Karpas-422 (cell line): ENCODE data around the gene GLIPR1L1. TPM values are rescaled to one million over a fixed set of nuclear protein-coding genes. Genes with fewer than 3 reads are reported as not detected.

Source experiments
- DNase-seq: peaks from one replicate; pipeline ENCODE4 v3.0.0-alpha.2; 2015
- H2AFZ ChIP-seq: fragments of 200-600 bp; sonication (generic); 2 replicates; pipeline ENCODE4 v1.6.1; 2014; ENCODE audit warnings: antibody characterized with exemption, low read length, mixed read lengths
- H3K27ac ChIP-seq: fragments of 200-600 bp; sonication (generic); 2 replicates; pipeline ENCODE4 v1.5.1; 2014; ENCODE audit warnings: mild to moderate bottlenecking, low read length, moderate library complexity
- H3K27me3 ChIP-seq: fragments of 200-600 bp; sonication (generic); 2 replicates; pipeline ENCODE4 v1.6.1; 2014; ENCODE audit warnings: low read length, mixed read lengths
- H3K36me3 ChIP-seq: fragments of 200-600 bp; sonication (generic); 2 replicates; pipeline ENCODE4 v1.6.1; 2014; ENCODE audit warnings: low read length, mixed read lengths; ENCODE audit not compliant: insufficient read depth
- H3K4me1 ChIP-seq: fragments of 200-600 bp; sonication (generic); 2 replicates; pipeline ENCODE4 v1.6.1; 2014; ENCODE audit warnings: mild to moderate bottlenecking, low read length, mixed read lengths
- H3K4me2 ChIP-seq: fragments of 200-600 bp; sonication (generic); 2 replicates; pipeline ENCODE4 v1.6.1; 2014; ENCODE audit warnings: low read length, low read depth, mild to moderate bottlenecking; ENCODE audit not compliant: poor library complexity, severe bottlenecking
- H3K4me3 ChIP-seq: fragments of 200-600 bp; sonication (generic); 2 replicates; pipeline ENCODE4 v1.5.1; 2014; ENCODE audit warnings: mild to moderate bottlenecking, antibody characterized with exemption, low read length, mixed read lengths
- H3K79me2 ChIP-seq: fragments of 200-600 bp; sonication (generic); 2 replicates; pipeline ENCODE4 v1.6.1; 2014; ENCODE audit warnings: mild to moderate bottlenecking, low read length, mixed read lengths
- H3K9ac ChIP-seq: fragments of 200-600 bp; sonication (generic); 2 replicates; pipeline ENCODE4 v1.6.0; 2014; ENCODE audit warnings: low read length
- H3K9me2 ChIP-seq: fragments of 200-600 bp; sonication (generic), shearing (Covaris generic); replicated peaks from 2 replicates; pipeline ENCODE4 v1.6.0; 2014; ENCODE audit warnings: mild to moderate bottlenecking, low read length, moderate library complexity; ENCODE audit not compliant: insufficient read depth
- H3K9me3 ChIP-seq: fragments of 300-700, 200-600 bp; sonication (generic); 2 replicates; pipeline ENCODE4 v1.6.1; 2014; ENCODE audit warnings: low read length, mixed read lengths
- H4K20me1 ChIP-seq: fragments of 200-600 bp; sonication (generic); 2 replicates; pipeline ENCODE4 v1.6.1; 2014; ENCODE audit warnings: mild to moderate bottlenecking, antibody characterized with exemption, low read length, low read depth; ENCODE audit not compliant: insufficient read depth
- total RNA-seq: library from RNA; depleted of rRNA; stranded (reverse); fragments of >200 nt; shearing (Covaris generic); gene quantifications from 2 replicates; pipeline ENCODE4 v1.2.3, GENCODE V29; 2014; ENCODE audit warnings: low replicate concordance

GLIPR1L1 gene
- total RNA-seq, 1 experiment from 2014 or later: not detected

DNA sequence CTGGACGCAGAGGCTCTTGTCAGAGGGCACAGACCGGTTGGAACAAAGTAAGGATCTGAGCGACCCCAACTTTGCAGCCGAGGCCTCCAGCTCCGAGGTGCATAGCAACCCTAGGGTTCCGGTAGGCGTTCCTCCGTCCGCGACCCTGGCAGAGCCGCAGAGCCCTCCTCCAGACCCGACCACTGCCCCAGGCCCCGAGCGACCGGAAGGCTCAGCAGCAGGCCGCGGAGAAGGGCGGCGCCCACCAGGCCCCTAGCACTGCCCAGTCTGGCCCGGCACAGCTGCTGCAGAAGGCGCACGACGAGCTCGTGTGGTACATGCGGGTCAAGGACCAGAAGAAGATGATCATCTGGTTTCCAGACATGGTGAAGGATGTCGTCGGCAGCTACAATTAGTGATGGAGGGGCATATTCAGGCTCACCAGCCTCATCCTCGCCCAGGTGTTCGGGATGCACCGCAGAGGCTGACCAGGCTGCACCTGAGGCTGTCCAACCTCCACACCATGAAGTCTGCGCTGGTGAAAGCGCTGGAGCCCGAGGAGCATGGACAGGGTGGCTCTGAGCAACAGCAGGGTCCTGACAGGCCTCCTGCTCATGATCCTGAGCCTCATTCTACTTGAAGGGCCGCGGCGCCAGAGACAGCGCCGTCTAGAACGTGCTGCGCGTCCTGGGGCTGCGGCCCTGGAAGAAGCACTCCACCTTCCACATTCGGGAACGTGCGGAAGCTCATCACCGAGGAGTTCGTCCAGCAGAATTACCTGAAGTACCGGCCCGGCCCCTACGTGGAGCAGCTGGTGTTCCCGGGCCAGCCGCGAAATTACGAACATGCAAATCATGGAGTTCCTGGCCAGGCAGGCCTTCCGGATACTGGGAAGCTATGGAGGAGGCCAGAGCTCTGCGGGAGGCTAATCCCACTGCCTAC lies 28.8 kb upstream of the GLIPR1L1 start:
- no peak overlapping the region for H3K27ac ChIP-seq
- H3K9me2 ChIP-seq: no peaks in the 10 kb centered on the region; the same call in 1 of the 2 replicates
- no peaks in the 10 kb centered on the region for H3K4me1 ChIP-seq
- no peaks in the 10 kb centered on the region for H3K79me2 ChIP-seq
- H3K4me3 ChIP-seq: no peak overlapping the region
- H3K27me3 ChIP-seq: no peaks in the 10 kb centered on the region
- no peaks in the 10 kb centered on the region for H3K9me3 ChIP-seq
- no peak overlapping the region for H3K4me2 ChIP-seq
- H3K36me3 ChIP-seq: no peaks in the 10 kb centered on the region
- DNase-seq: no peak
- no peak overlapping the region for H3K9ac ChIP-seq
- no peaks in the 10 kb centered on the region for H4K20me1 ChIP-seq
- no peak overlapping the region for H2AFZ ChIP-seq

DNA sequence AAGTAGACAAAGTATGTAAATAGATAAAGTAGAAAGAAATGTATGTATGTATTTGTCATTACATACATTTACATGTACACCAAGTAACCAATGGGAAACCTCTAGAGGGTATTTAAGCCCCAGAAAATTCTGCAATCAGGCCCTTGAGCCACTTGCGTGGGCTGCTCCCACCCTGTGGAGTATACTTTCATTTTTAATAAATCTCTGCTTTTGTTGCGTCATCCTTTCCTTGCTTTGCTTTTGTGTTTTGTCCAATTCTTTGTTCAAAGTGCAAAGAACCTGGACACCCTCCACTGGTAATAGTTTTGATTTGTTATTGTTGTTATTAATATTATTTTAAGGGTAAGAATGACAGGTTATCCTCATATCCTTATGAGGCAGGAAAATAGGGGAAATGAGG lies 26.2 kb upstream of the GLIPR1L1 start:
- Histone ChIP-seq H2AFZ (no peak overlapping the region), H3K4me1 (no peaks in the 10 kb centered on the region), H3K27me3 (no peaks in the 10 kb centered on the region), H4K20me1 (no peaks in the 10 kb centered on the region), H3K9me3 (no peaks in the 10 kb centered on the region), H3K27ac (no peak overlapping the region), H3K79me2 (no peaks in the 10 kb centered on the region), H3K9ac (no peak overlapping the region), H3K36me3 (no peaks in the 10 kb centered on the region), H3K4me3 (no peak overlapping the region), H3K4me2 (no peak overlapping the region), H3K9me2 (no peaks in the 10 kb centered on the region)
- DNase-seq: no peak

DNA sequence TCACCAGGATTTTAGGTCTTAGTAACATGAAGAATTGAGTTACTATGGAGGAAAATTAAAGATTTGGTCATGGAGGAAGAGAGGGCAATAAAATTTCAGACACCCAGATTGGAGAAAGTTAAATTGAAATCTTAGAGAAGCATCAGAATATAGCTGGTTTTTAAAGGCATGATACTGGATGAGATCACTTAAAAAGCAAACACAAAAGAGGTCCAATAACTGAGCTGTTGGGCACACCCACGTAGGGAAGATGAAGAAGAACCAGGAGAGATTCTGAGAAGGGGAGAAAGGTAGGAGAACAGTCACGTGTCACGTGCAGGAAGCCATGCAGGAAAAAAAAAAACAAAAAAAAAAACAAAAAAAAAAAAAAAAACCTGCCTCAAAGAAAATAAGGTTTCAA lies 23.1 kb upstream of the GLIPR1L1 start:
- H3K9ac ChIP-seq: no peak overlapping the region
- H3K79me2 ChIP-seq: no peaks in the 10 kb centered on the region
- H3K27me3 ChIP-seq: no peaks in the 10 kb centered on the region
- no peaks in the 10 kb centered on the region for H3K9me2 ChIP-seq
- no peaks in the 10 kb centered on the region for H4K20me1 ChIP-seq
- no peak overlapping the region for H3K27ac ChIP-seq
- H3K36me3 ChIP-seq: no peaks in the 10 kb centered on the region
- H2AFZ ChIP-seq: no peak overlapping the region
- H3K4me2 ChIP-seq: no peak overlapping the region
- H3K4me3 ChIP-seq: no peak overlapping the region
- no peaks in the 10 kb centered on the region for H3K9me3 ChIP-seq
- no peak for DNase-seq
- H3K4me1 ChIP-seq: no peaks in the 10 kb centered on the region

DNA sequence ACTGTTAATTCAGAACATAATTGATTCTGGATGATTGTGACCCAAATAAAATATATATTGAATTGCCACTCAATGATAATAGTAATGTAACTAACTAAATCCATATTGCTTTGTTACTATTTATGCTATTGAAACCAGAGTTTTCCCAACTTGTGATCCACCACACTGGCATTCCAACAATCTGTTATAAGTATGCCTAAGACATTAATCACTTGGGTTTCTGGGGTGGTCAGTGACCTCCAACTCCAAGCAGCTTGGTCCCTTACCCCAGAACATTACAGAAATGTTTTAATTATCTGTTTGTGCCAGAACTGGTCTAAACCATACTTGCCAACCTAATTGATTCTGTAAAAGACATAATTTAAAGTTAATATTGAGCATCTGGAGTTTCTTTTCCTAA lies 19.0 kb upstream of the GLIPR1L1 start:
- H4K20me1 ChIP-seq: no peaks in the 10 kb centered on the region
- H3K4me3 ChIP-seq: no peak overlapping the region
- H3K9me2 ChIP-seq: no peaks in the 10 kb centered on the region
- no peak for DNase-seq
- no peak overlapping the region for H3K4me2 ChIP-seq
- H3K79me2 ChIP-seq: no peaks in the 10 kb centered on the region
- H2AFZ ChIP-seq: no peak overlapping the region
- H3K9me3 ChIP-seq: no peaks in the 10 kb centered on the region
- H3K36me3 ChIP-seq: no peaks in the 10 kb centered on the region
- no peaks in the 10 kb centered on the region for H3K27me3 ChIP-seq
- no peak overlapping the region for H3K27ac ChIP-seq
- no peaks in the 10 kb centered on the region for H3K4me1 ChIP-seq
- H3K9ac ChIP-seq: no peak overlapping the region

DNA sequence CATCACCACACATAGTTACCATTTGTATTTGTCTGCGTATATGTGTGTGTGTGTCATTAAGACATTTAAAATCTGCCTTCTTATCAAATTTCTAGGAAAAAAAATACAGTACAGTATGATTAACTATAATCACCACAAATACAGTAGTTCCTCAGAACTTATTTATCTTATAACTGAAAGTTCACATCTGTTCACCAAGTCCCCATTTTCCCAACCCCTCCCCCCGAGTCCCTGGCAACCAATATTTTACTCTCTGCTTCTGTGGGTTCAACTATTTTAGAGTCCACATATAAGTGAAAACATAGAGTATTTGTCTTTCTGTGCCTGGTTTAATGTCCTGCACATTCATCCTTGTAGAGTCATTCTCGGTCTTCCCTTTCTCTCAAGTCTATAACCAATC lies 16.7 kb upstream of the GLIPR1L1 start:
- no peak overlapping the region for H3K27ac ChIP-seq
- H2AFZ ChIP-seq: no peak overlapping the region
- no peaks in the 10 kb centered on the region for H3K36me3 ChIP-seq
- H4K20me1 ChIP-seq: no peaks in the 10 kb centered on the region
- DNase-seq: no peak
- H3K9me2 ChIP-seq: no peaks in the 10 kb centered on the region
- H3K4me2 ChIP-seq: no peak overlapping the region
- H3K4me1 ChIP-seq: no peaks in the 10 kb centered on the region
- no peaks in the 10 kb centered on the region for H3K27me3 ChIP-seq
- H3K79me2 ChIP-seq: no peaks in the 10 kb centered on the region
- H3K9ac ChIP-seq: no peak overlapping the region
- H3K4me3 ChIP-seq: no peak overlapping the region
- H3K9me3 ChIP-seq: no peaks in the 10 kb centered on the region

DNA sequence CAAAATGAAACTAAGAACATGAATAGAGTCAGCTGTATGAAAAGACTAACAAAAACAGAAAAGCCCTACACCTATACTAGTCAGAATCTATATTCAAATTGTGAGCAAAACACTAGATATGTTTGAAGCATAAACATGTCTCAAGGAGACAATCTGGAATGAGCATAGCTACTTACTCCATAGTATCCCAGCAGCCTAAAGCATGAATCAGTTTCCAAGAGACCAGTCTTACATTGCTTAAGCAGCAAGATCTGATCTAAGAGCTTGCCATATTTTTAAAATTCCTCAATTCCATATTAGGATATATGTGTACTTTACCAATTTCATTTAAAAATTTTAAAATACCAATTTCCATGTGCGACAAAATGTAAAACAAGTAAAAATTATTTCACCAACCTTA lies 12.0 kb upstream of the GLIPR1L1 start:
- no peak overlapping the region for H3K9ac ChIP-seq
- H3K27ac ChIP-seq: no peak overlapping the region
- no peaks in the 10 kb centered on the region for H3K9me2 ChIP-seq
- H3K9me3 ChIP-seq: no peaks in the 10 kb centered on the region
- no peak overlapping the region for H3K4me3 ChIP-seq
- no peak overlapping the region for H2AFZ ChIP-seq
- no peaks in the 10 kb centered on the region for H3K4me1 ChIP-seq
- no peaks in the 10 kb centered on the region for H3K79me2 ChIP-seq
- H3K4me2 ChIP-seq: no peak overlapping the region
- H3K36me3 ChIP-seq: no peaks in the 10 kb centered on the region
- no peaks in the 10 kb centered on the region for H3K27me3 ChIP-seq
- no peaks in the 10 kb centered on the region for H4K20me1 ChIP-seq
- DNase-seq: no peak

DNA sequence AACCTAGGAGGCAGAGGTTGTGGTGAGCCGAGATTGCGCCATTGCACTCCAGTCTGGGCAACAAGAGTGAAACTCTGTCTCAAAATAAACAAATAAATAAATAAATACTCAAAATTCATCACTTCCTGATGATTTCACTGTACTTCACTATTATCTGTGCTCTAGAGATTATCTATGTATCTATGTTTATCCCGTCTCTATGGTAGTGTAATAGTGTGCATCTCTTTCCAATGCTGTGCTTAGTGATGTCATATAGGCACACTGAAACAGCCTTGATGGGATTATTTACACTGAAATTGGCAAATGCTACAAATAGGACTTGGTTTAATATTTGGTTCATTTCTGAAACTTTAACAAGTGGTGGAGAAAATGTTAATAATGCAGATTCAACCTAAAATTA lies 10.8 kb upstream of the GLIPR1L1 start:
- no peak overlapping the region for H3K9ac ChIP-seq
- H3K27ac ChIP-seq: no peak overlapping the region
- H3K27me3 ChIP-seq: no peaks in the 10 kb centered on the region
- no peaks in the 10 kb centered on the region for H3K36me3 ChIP-seq
- H2AFZ ChIP-seq: no peak overlapping the region
- H3K79me2 ChIP-seq: no peaks in the 10 kb centered on the region
- DNase-seq: no peak
- H3K9me2 ChIP-seq: no peaks in the 10 kb centered on the region
- H3K9me3 ChIP-seq: no peaks in the 10 kb centered on the region
- no peak overlapping the region for H3K4me3 ChIP-seq
- H3K4me1 ChIP-seq: no peaks in the 10 kb centered on the region
- H4K20me1 ChIP-seq: no peaks in the 10 kb centered on the region
- H3K4me2 ChIP-seq: no peak overlapping the region

DNA sequence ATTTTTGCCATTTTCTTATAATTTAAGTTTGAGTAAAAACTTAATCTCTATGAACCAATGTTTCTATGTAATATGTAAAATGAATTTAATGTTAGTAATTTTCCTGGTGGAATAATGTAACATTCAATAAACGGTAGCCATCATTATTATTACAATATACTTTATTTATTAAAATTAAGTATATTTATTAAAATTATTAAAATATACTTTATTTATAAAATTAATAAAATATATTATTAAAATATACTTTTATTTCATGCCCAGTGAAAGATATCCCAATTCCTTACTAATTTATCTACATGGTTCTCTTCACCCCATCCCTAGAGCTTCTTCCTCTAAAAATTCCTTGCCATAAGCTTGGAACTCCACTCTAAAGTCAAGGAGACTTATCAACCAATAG lies 6.8 kb upstream of the GLIPR1L1 start:
- Histone ChIP-seq H3K4me2 (no peak overlapping the region), H4K20me1 (no peaks in the 10 kb centered on the region), H3K27ac (no peak overlapping the region), H2AFZ (no peak overlapping the region), H3K4me1 (peaks cover 7% of the 10 kb centered on the region), H3K27me3 (no peaks in the 10 kb centered on the region), H3K36me3 (no peaks in the 10 kb centered on the region), H3K9ac (no peak overlapping the region), H3K9me2 (no peaks in the 10 kb centered on the region), H3K4me3 (no peak overlapping the region), H3K79me2 (no peaks in the 10 kb centered on the region), H3K9me3 (no peaks in the 10 kb centered on the region)
- no peak for DNase-seq
